Retinal pigment epithelial cell (primary cell): ENCODE results near the gene SOCS7.

ENCODE experiments used
- DNase-seq: peaks from one replicate; pipeline ENCODE4 v3.0.0-alpha.2; 2010; ENCODE audit warnings: low read depth
- H3K4me3 ChIP-seq: 2 replicates; pipeline ENCODE4 v1.5.1; 2011; ENCODE audit warnings: mild to moderate bottlenecking, low read length, control low read depth, moderate library complexity
- TF ChIP-seq, protein P1 (sequence below): conservative IDR thresholded peaks from 2 replicates; pipeline ENCODE4 v1.5.1; 2011; ENCODE audit warnings: low read depth, low read length, control low read depth, inconsistent platforms

Gene SOCS7

DNA sequence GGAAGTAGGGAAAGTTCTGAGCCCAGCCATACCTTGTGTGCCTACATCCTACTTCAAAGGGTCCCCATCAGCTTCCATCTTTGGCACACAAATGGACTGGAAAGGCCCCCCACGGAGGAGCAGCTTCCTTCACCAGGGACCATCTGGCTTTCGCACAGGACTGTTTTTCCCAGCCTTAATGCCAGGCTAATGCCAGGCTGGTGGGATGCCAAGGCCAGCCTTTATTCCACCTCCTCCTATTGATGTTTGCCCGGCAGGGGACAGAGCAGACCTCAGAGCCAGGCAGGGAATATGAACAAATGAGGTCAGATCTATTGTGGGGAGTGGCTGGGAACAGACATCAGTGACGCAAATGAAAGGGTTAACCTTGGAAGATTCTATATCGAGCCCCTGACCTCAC, 13.6 kb upstream of the SOCS7 start:
- DNase-seq, result no peak
- TF ChIP-seq, protein P1, sequence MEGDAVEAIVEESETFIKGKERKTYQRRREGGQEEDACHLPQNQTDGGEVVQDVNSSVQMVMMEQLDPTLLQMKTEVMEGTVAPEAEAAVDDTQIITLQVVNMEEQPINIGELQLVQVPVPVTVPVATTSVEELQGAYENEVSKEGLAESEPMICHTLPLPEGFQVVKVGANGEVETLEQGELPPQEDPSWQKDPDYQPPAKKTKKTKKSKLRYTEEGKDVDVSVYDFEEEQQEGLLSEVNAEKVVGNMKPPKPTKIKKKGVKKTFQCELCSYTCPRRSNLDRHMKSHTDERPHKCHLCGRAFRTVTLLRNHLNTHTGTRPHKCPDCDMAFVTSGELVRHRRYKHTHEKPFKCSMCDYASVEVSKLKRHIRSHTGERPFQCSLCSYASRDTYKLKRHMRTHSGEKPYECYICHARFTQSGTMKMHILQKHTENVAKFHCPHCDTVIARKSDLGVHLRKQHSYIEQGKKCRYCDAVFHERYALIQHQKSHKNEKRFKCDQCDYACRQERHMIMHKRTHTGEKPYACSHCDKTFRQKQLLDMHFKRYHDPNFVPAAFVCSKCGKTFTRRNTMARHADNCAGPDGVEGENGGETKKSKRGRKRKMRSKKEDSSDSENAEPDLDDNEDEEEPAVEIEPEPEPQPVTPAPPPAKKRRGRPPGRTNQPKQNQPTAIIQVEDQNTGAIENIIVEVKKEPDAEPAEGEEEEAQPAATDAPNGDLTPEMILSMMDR, result no peak
- no peak overlapping the region for H3K4me3 ChIP-seq

DNA sequence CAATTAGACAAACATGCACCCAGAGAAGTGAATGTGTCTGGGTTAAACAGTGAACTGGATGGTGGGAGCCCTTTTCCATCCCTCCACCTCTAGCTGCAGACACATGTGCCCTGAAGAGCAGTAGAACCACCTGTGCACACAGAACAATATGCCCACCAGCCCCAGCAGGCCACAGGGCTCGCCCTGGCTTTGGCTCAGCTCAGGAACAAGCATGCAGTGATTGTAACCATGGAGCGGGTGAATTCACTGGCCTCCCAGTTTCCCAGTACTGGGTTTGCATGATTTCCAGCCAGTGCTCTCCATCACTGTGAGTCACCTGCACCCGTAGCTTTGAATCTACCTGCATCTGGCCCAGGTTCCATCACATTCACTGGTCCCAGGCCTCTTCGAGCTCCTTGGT, 13.1 kb upstream of the SOCS7 start:
- no peak overlapping the region for H3K4me3 ChIP-seq
- TF ChIP-seq, protein P1, result no peak
- no peak for DNase-seq

DNA sequence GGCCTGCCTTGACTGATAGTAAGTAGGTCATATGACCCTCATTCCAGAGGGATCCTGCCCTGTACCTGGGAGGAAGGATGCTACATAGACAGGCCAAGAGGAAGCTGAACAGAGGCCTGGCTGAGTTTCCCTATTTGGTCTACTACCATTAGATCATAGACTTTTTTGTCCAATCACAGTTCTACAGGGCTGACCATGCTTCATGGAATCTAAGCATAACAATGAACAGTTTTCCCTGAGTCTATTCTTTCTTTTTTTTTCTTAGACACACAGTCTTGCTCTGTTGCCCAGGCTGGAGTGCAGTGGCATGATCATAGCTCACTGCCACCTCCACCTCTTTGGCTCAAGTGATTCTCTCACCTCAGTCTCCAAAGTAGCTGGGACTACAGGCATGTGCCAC, 11.8 kb upstream of the SOCS7 start:
- no peak overlapping the region for H3K4me3 ChIP-seq
- DNase-seq, result no peak
- TF ChIP-seq, protein P1, result no peak

DNA sequence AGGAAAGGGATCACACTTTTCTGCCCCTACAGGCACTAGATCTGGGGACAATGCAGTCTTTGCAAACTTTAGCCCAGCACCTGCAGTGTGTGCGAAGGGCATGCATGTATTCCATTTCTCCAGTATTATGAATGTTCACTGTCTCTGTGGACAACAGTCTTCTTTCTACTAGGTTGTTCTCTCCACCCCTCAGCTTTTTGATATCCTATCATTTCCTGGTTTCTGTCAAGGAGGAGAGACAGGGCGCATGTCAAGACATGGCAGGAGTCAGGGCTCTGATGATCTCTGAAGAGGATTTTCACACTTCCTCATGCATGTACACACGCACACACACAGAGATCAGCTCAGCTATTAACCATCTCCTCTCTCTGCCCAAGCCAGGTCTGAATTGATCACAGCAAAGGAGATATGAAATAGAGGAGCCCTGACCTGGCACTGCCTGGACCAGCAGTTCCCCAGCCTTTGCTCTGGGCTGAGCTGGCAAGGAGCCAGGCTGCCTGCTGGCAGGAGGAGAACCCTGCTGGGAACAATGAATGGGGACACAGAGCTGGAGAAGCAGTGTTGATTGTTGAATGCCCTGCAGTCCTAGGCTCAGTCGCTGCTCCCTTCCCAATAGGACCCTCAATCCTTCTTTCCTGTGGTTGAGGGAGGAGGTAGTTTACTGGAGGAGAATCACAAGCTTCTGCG, 10.5 kb upstream of the SOCS7 start:
- DNase-seq, result no peak
- H3K4me3 ChIP-seq, result no peak overlapping the region
- TF ChIP-seq, protein P1, result no peak

DNA sequence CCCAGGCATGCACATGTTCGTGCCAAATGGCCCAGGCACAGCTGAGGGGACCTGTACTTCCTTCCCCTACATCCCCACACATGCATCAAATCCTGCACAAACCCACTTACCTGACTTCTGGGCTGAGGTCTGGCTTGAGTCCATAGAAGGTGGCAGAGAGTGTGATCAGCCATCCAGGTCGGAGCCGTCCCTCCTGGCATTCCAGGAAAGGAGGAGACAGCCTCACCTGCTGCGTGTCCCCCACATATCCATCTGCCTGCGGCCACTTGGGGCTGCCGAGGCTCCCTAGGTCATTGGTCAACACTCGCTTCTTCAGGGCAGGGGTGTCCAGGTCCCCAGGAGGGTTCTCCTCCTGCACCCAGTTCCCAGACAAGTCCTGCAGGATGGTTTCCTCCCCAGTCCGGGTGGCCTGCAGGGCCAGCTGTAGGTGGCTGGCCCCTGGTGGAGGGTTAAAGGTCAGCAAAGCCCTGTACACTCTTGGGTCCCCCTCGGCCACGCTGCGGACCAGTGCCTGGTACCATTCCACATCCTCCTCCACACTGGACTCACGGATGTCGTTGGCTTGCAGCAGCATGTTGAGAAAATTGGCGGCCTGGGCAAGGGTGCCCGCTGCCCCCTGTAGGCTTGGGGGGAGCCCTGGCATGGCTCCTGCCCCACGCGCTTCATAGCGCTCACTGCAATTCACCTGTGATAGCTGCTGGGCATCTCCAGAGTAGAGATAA, 8.6 kb upstream of the SOCS7 start:
- TF ChIP-seq, protein P1, result no peak
- H3K4me3 ChIP-seq, result no peak overlapping the region
- DNase-seq, result no peak

DNA sequence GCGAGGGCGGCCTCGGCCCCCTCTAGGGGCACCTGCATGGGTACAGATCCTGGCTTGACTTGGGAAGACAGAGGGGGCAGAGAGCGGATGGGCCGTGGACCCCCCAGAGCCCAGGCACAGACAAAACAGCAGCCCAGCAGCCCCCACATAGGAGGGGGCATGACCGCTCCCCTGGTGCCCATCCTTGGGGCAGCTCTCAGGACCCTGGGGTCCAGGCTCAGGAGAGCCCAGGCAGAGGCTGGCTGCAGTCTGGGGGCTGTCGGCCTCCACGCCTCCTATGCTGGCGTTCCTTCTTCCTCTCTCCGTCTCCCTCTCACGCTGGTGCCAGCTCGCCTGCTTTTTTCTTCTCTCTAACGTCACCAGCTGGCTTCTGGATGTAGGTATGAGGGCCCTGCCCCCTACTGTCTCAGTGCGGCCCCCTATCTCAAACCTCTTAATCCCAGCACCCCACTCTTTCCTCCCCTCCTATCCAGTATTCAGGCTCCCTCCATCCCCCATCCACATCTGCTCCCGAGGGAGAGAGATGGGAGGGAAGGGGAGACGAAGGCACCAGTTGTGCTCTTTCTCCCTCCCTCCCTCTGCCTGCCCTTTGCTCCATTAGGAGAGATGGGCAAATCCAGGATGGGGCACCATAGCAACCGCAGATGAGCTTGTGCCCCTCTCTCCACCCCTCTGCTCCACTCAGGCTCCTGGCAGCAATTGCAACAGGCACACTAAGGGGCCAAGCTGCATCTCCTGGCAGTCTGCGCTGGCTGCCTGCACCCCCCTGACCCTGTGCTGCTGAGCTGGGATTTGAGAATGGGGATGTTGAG, 7.8 kb upstream of the SOCS7 start, which contains the start of gene GPR179:
Gene GPR179 (minus strand): TSS at position 349 of the 812 bp plus-strand sequence. CDS start 167 bp downstream, at position 182.
- H3K4me3 ChIP-seq, result no peak within 1 kb of the TSS
- TF ChIP-seq, protein P1, result no peak
- DNase-seq, result no peak
